ENCODE measurements around the gene ANKRD61. TPM values are rescaled to one million over a fixed set of nuclear protein-coding genes. Genes with fewer than 3 reads are reported as not detected.
A peak's percentile ranks its signal among the peaks of the same experiment; 100 is the strongest.
"Not testable (repeated sequence)": the region's sequence is repeated elsewhere in the genome, so short reads cannot be mapped to it uniquely, and the experiment has no call there.

ANKRD61 gene
- total RNA-seq, 4 donors from 2014 or later, result 0.39 to 1.0 TPM; not detected in 2

- DNase-seq (peak; percentile 99 to 100), ATAC-seq (peak; percentile 88 to 90)
- TF ChIP-seq CTCF (IDR thresholded peaks at IDR 0.05 in 4 of 5, conservative IDR thresholded peaks at IDR 0.05 in 1 of 5), result peak in 3 of 5 experiments; percentile 7 to 30 (median 17)
- TF ChIP-seq POLR2A (IDR thresholded peaks at IDR 0.05), result peak; percentile 86 to 93
- peak within 1 kb of the TSS; percentile 89 to 98 (median 92) for H3K27ac ChIP-seq
- in situ Hi-C loops (cut with MboI; ENCODE audit: low sequenced_read_pairs in 4 of 4), result no loop called here
- no peaks in the 10 kb centered on the region for H3K36me3 ChIP-seq
- intact Hi-C loops (cut with DNase I; ENCODE audit: low total_unique reads), result loop anchor here (1.0 to 2.0 kb wide), 2 partner anchors 228 to 438 kb away; partner anchors contain the start of genes DAGLB and RNF216
- no peaks in the 10 kb centered on the region for H3K9me3 ChIP-seq
- H3K27me3 ChIP-seq, result no peaks in the 10 kb centered on the region
- peak within 1 kb of the TSS; percentile 66 to 95 (median 80) for H3K4me3 ChIP-seq
- H3K4me1 ChIP-seq, result peaks cover 44 to 47% of the 10 kb centered on the region in 2 donors
Measured at GRCh38 chr7:6008668-6009611, 22.2 kb upstream of the ANKRD61 start, which contains the start of the genes AIMP2 and PMS2. Gene AIMP2 (plus strand): TSS chr7:6009272. CDS start chr7:6009364, 92 bp downstream. Gene PMS2 (minus strand): TSS chr7:6009049. CDS start chr7:6009019, 30 bp downstream.

- Histone ChIP-seq H3K27ac (peak overlapping the region; percentile 89 to 98 (median 92)), H3K4me3 (peak overlapping the region; percentile 56 to 95 (median 80)), H3K4me1 (peaks cover 53 to 62% of the 10 kb centered on the region in 2 donors)
- H3K36me3 ChIP-seq; H3K27me3 ChIP-seq; in situ Hi-C loops (cut with MboI; ENCODE audit: low sequenced_read_pairs in 4 of 4); H3K9me3 ChIP-seq; ATAC-seq; intact Hi-C loops (cut with DNase I; ENCODE audit: low total_unique reads): not testable (repeated sequence)
- peak in 1 of 2 donors; percentile 43 for DNase-seq
- TF ChIP-seq POLR2A (IDR thresholded peaks at IDR 0.05), result peak in 1 of 2 donors; percentile 11
Measured at GRCh38 chr7:6010370-6010769, 20.8 kb upstream of the ANKRD61 start.

GRCh38 chr7:6011541-6011940, 19.6 kb upstream of the ANKRD61 start:
- Histone ChIP-seq H3K36me3 (peaks cover 0 to 4% of the 10 kb centered on the region in 2 donors), H3K27me3 (no peaks in the 10 kb centered on the region), H3K27ac (peak overlapping the region; percentile 89 to 98 (median 92)), H3K9me3 (no peaks in the 10 kb centered on the region), H3K4me3 (peak overlapping the region in 3 of 4 donors; percentile 56 to 81 (median 78)), H3K4me1 (peaks cover 64 to 72% of the 10 kb centered on the region in 2 donors)
- TF ChIP-seq POLR2A (IDR thresholded peaks at IDR 0.05), result peak in 1 of 2 donors; percentile 24
- TF ChIP-seq CTCF (IDR thresholded peaks at IDR 0.05 in 4 of 5, conservative IDR thresholded peaks at IDR 0.05 in 1 of 5), result no peak
- no peak for DNase-seq
- intact Hi-C loops (cut with DNase I; ENCODE audit: low total_unique reads), result no loop called here
- ATAC-seq, result peak; percentile 12 to 21
- in situ Hi-C loops (cut with MboI; ENCODE audit: low sequenced_read_pairs in 4 of 4), result no loop called here

- DNase-seq (peak in 1 of 2 donors; percentile 40), ATAC-seq (peak in 1 of 2 donors; percentile 37)
- intact Hi-C loops (cut with DNase I; ENCODE audit: low total_unique reads), result no loop called here
- peaks cover 74 to 81% of the 10 kb centered on the region in 2 donors for H3K4me1 ChIP-seq
- peak overlapping the region in 1 of 4 donors; percentile 56 for H3K4me3 ChIP-seq
- peaks cover 0 to 14% of the 10 kb centered on the region in 2 donors for H3K36me3 ChIP-seq
- no peaks in the 10 kb centered on the region for H3K9me3 ChIP-seq
- H3K27ac ChIP-seq, result peak overlapping the region; percentile 89 to 98 (median 92)
- TF ChIP-seq CTCF (IDR thresholded peaks at IDR 0.05 in 4 of 5, conservative IDR thresholded peaks at IDR 0.05 in 1 of 5), result no peak
- no peak for TF ChIP-seq POLR2A (IDR thresholded peaks at IDR 0.05)
- in situ Hi-C loops (cut with MboI; ENCODE audit: low sequenced_read_pairs in 4 of 4), result no loop called here
- no peaks in the 10 kb centered on the region for H3K27me3 ChIP-seq
Measured at GRCh38 chr7:6012355-6013104, 18.6 kb upstream of the ANKRD61 start.
